Smooth muscle cell of the brain vasculature (primary cell): ENCODE measurements around the gene ADGRG3.

Experiments
- DNase-seq: peaks from one replicate; pipeline ENCODE4 v3.0.0-alpha.2; 2012; ENCODE audit warnings: low read depth, low spot score

ADGRG3 gene

DNA sequence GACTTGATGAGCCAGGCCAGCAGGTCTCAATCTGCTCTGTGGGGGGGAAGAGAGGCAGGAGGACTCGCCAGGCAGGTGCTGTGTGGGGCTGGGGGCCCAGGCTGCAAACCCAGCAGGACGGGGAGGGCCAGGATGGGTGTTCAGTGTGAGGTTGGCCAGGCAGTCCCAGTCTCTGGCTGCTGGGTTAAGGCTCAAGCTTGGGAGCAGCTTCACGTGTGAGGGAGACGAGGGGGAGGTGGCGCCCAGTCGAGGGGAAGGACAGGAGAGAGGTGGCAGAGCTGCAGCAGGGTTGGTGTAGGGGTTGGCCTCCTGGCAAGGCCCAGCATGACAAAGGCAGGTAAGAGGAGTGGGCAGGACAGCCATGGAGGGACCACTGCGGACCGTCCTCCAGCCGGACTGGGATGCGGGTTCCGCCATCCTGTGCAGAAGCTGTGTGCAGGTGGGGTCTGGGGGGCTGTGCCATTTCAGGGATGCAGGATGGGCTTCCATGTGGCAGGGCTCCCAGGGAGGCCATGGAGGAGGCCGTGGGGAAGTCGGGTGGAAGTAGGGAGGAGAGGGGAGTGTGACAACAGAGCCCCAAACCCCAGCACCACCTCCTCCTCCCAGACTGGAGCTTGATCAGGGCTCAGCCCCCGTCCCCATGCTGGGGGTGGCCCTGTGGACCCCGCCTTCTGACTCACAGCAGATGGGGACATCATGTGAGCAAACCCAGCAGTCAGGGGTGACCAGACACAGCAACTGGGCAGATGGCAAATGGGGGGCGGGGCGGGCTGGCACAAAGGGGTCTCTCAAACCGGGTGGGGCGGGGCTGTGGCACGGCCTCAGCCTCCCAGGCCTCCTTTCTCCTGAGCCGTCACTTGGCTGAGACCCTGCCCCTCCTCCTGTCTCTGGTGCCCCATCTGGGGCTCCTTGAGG, 36.9 kb upstream of the ADGRG3 start:
- no peak for DNase-seq

DNA sequence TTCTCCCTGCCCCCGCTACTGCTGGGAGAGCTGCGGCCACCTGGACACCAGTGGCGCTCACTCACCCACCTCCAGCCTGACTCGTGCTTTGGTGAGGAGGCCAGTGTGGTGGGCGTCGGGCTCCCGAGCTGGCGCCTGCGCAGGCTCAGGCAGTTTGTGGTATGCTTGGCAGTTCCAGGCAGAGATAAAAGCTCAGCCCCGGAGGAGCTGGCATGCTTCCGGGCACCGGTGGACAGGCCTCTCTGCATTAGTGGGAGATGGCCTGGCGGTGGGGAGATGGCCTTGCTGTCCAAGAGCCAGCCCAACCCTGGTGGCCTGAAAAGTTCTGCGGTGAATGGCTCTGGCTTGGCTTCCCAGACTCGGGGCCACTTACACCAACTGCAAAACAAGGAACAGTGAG, 35.5 kb upstream of the ADGRG3 start:
- DNase-seq, result no peak

GRCh38 chr16:57633383-57634064, 34.6 kb upstream of the ADGRG3 start:
- DNase-seq, result no peak

GRCh38 chr16:57634171-57634570, 33.9 kb upstream of the ADGRG3 start:
- no peak for DNase-seq

DNA sequence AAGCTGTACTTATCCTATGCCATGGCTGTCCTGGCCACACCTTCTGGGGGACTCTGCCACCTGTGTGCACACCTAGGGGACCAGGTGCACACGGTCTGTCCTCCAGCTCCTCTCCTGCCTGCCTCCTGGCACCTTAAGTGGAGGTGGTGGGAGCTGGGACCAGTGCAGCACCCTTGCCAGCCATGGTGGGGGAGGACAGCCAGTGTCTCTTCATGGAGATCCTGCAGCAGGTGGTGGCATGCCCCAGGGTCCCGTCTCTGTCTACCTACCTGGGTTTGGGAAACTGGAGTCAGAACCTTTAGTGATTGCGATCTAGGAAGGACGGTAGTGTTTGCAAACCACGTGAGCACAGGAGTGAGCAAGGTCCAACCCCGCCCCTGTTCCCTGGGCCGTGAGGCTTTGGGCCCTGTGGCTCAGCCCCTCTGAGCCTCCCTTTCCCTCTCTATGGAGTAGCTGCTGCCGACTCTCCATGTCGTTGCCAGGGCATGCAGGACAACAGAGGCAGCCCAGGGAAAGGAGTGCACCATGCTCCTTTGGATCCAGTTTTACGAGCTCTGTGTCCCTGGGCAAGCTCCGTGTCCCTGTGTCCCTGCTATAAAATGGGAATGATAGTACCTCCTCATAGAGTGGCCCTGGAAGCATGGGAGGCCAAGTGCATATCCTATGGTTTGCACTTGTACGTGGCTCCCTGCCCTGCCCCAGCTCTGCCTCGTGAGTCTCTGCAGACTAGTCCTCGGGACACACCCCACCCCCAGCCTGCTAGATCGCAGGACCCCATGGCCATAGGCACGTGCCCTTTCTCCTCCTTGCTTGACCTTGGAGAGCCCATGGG, 32.6 kb upstream of the ADGRG3 start:
- no peak for DNase-seq

- no peak for DNase-seq
Measured at GRCh38 chr16:57636184-57636583, 31.9 kb upstream of the ADGRG3 start.

DNA sequence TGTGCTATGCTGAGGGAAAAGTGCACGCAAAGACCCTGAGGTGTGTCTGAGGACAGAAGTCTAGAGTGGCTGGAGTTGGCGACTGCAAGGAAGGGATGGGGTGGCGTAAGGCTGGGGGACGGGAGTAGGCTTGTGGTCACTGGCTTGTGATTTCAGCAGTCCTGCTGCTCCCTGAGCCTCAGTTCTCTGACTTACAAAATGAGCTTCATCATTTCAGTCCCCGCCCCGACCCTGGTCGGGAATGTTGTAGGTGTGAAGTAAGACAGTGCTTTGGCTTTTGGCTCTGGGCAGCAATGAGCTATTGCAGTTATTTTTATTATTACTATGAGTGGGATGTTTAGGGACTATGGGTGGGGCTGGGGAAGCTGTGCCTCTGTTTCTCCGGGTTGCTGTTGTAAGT, 31.1 kb upstream of the ADGRG3 start:
- DNase-seq, result no peak

GRCh38 chr16:57637424-57637823, 30.7 kb upstream of the ADGRG3 start:
- no peak for DNase-seq

- no peak for DNase-seq
Measured at GRCh38 chr16:57637965-57638364, 30.1 kb upstream of the ADGRG3 start.

GRCh38 chr16:57638381-57638780, 29.7 kb upstream of the ADGRG3 start:
- DNase-seq, result no peak

- no peak for DNase-seq
Measured at GRCh38 chr16:57639172-57639887, 28.8 kb upstream of the ADGRG3 start.

GRCh38 chr16:57640185-57640584, 27.9 kb upstream of the ADGRG3 start:
- DNase-seq, result no peak

DNA sequence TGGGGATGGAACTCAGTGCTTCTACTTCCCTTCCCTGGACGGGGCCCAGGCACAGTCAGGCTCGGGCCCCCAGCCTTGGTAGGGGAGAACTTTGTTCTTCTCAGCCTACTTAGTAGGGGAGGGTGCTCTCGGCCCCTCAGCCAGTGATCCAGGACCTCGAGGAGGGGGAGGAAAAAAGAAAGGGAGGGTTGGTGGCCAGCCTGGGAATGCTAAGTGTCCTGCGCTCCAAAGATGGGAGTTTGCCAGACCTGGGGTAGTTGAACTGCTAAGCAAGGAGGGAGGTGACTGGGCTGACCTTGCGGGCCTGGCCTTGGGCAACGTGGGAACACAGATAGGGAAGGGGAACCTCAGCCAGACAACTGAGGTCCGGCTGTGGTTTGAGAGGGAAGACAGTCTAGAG, 27.5 kb upstream of the ADGRG3 start:
- DNase-seq, result no peak

DNA sequence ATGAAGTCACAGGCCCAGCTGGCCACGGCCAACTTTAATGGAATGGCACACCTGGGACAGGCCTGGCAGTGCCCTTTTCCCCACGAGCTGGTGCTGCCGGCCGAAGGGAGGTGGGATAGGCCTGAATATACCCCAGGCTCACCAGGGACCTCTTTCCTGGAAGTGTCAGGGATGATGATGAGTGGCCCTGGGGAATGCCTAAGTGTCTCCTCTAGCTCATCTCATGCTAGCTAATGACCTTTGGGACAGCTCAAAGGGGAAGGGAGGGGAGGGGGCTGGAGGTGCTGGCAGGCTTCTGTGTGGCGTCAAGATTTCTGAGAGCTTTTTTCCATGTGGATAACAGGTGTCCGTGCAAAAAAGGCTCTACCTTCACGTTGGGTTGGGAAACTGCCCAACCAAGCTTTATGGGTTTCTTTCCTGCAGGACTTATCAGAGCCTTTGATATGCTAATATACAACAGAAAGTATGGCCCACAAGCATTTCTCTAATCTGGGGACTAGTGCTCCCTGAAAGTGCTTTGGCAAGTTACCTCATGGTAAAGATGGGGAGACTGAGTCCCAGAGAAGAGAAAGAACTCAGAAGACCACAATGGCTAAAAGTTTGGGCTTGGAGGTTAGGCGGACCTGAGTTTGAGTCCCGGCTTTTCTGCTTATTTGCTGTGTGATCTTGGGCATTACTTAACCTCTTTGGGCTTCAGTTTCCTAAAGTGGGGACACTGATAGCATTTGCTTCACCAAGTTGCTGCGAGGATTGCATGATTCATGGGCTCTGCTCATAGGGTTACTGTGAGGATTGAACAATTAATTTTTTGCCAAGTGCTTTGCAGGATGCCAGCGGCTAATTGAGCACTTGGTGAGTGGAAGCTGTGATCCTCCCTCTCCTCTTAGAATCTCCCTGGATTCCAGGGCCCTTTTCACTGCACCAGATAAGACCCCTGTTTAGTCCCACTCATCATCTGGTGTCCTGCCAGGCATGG, 25.7 kb upstream of the ADGRG3 start:
- DNase-seq, result no peak

GRCh38 chr16:57643147-57643874, 24.8 kb upstream of the ADGRG3 start:
- no peak for DNase-seq

DNA sequence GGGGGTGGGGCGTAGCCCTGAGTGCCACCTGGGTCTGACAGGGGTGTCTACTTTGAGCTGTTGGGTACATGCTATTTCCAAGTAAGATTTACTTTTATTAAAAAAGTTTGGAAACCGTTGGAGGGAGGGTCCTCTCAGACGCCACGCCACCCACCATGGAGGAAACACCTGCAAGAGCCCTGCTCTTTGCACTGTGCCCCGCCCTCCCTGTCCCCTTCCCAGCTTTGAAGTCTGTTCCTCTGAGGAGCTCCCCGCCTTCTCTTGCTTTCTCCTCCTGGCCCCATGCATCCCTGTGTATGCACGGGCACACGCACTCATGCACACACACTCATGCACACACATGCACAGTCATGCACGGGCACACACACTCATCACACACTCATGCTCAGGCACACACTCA, 24.2 kb upstream of the ADGRG3 start:
- no peak for DNase-seq

GRCh38 chr16:57644383-57645014, 23.6 kb upstream of the ADGRG3 start:
- no peak for DNase-seq

DNA sequence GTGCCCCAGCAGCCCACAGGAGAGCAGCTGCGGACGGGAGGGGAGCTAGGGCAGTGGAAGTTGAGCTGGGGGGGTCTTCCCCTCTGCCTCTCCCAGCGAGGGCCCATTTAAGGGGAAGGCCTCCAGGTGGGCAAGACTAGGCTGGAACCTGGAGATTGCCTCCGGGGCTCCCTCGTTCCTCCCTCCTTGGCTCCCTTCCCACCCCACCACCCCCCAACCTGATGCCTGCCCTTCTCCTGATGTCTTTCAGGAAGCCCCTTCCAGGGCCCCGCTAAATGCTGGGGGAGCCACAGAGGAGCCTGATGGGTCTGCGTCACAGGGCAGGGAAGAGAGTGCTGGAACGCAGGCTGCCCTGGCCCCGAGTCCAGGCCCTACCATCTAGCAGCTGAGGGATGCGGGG, 22.9 kb upstream of the ADGRG3 start:
- DNase-seq, result no peak

DNA sequence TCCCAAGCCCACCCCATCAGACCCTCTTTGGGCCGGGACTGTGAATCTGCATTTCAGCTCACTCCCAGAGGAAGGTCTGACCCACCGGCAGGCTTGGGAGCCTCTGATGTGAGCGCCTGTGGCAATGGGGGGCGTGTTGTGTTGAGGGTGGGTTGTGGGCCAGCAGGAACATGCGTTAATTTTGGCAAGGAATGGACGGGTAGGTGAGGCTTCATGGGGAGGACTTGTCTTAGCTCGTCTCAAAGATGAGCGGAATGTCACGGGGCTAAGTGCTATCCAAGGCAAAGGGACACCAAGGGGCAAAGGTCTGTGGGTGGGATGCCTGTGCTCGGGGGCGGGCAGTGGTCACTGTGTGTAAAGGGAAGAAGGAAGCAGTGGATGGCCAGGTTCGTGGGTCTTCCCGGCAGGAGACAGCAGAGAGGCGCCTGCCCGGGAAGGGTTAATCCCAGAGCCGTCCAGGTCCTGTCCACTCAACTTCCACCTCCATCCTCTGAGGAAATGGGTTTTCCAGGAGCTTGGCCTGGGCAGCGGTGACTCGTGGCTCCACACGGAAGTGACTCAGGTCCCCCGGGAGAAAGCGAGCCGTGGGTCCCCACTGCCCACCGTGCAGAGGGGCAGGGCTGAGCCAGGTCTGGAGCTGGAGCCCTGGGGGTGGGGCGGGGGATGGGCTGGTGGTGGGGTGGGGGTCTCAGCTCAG, 22.3 kb upstream of the ADGRG3 start:
- DNase-seq, result no peak
